ENCODE data around the gene KCTD6.

DNA sequence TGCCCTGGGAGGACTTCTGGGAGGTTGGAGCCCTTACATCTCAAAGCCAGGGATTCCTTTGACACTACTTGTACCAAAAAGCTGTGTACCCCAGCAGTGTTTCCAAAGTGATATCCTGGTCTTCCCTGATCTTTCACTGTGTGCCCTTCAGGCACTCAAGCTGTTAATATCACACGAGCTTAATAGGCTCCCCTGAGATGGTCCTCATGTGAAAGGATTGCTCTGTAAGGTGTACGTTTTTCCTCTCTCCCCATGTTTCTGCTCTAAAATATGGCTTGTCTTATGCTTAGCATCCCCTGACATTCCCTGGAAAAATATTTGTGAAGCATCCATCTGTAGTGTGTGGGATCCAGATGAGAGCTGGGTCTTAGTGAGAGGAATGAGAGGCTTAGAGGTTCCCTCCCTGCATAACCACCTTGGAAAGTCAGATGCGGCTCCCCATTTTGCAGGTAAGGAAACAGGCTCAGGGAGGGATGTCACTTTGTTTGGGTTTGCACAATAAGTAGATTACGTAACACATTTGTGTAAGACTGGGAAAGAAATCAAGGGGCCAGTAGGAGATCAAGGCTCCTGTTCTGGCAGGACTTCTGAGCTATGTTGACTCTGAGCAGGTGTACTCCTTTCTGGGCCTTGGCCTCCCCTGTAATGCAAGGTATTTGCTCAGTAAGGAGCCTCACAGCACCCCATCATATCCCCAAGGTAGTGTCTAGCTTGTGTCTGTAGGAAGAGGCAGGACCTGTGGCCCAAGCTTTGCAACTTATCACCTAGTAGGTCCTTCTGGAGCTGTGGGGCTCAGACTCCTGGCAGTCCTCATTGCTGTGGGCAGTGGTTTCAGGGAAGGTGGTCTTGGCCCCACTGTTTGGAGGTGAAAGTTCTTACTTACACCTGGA, 45.8 kb downstream of the KCTD6 start:
- TF ChIP-seq, protein P1, sequence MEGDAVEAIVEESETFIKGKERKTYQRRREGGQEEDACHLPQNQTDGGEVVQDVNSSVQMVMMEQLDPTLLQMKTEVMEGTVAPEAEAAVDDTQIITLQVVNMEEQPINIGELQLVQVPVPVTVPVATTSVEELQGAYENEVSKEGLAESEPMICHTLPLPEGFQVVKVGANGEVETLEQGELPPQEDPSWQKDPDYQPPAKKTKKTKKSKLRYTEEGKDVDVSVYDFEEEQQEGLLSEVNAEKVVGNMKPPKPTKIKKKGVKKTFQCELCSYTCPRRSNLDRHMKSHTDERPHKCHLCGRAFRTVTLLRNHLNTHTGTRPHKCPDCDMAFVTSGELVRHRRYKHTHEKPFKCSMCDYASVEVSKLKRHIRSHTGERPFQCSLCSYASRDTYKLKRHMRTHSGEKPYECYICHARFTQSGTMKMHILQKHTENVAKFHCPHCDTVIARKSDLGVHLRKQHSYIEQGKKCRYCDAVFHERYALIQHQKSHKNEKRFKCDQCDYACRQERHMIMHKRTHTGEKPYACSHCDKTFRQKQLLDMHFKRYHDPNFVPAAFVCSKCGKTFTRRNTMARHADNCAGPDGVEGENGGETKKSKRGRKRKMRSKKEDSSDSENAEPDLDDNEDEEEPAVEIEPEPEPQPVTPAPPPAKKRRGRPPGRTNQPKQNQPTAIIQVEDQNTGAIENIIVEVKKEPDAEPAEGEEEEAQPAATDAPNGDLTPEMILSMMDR (IDR thresholded peaks at IDR 0.05): no peak
- TF ChIP-seq EP300 (IDR thresholded peaks at IDR 0.05): no peak
- TF ChIP-seq POLR2AphosphoS5 (IDR thresholded peaks at IDR 0.05): no peak
- TF ChIP-seq POLR2A (IDR thresholded peaks at IDR 0.05): no peak

Measured in suprapubic skin (tissue), 4 donors.